ENCODE measurements around the gene TBX1.

DNA sequence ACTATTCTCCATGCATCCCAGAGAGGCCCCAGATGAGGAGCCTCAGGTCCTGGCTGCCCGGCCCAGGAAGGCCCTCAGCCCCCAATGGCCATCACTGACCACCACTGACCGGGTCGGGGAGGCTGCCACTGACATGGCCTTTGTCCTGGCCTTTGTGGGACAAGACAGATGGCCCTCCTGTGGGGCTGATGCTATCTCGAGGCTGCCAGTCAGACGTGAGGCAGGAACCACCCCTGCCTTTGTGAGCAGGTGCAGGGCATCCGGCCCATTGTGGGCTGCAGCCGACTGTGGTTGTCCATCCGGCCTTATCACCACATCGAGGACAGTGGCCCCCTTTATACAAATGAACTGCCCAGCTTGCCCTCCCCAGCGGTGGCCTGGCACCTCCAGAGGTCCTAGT is 31.7 kb upstream of the TBX1 start:
- TF ChIP-seq, protein P1, sequence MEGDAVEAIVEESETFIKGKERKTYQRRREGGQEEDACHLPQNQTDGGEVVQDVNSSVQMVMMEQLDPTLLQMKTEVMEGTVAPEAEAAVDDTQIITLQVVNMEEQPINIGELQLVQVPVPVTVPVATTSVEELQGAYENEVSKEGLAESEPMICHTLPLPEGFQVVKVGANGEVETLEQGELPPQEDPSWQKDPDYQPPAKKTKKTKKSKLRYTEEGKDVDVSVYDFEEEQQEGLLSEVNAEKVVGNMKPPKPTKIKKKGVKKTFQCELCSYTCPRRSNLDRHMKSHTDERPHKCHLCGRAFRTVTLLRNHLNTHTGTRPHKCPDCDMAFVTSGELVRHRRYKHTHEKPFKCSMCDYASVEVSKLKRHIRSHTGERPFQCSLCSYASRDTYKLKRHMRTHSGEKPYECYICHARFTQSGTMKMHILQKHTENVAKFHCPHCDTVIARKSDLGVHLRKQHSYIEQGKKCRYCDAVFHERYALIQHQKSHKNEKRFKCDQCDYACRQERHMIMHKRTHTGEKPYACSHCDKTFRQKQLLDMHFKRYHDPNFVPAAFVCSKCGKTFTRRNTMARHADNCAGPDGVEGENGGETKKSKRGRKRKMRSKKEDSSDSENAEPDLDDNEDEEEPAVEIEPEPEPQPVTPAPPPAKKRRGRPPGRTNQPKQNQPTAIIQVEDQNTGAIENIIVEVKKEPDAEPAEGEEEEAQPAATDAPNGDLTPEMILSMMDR (conservative IDR thresholded peaks at IDR 0.05; ENCODE audit: low read length): no peak
- no peak for TF ChIP-seq EZH2phosphoT487 (IDR thresholded peaks at IDR 0.05; ENCODE audit: borderline replicate concordance, low read depth, low read length)
